CD4-positive, alpha-beta T cell treated with Interleukin-1 beta for 1 hour (primary cell): ENCODE data around the gene PPP1R14B.
A peak's percentile ranks its signal among the peaks of the same experiment; 100 is the strongest.
"Not testable (repeated sequence)": the region's sequence is repeated elsewhere in the genome, so short reads cannot be mapped to it uniquely, and the experiment has no call there.

ENCODE experiments used
- DNase-seq, 2 donors: peaks; one replicate each; pipeline ENCODE4 v3.0.0-alpha.2; 2020 to 2022

PPP1R14B gene

GRCh38 chr11:64260147-64260708 is 13.5 kb upstream of the PPP1R14B start:
- no peak for DNase-seq

- DNase-seq = no peak
Measured at GRCh38 chr11:64259533-64260067, 12.9 kb upstream of the PPP1R14B start.

GRCh38 chr11:64258946-64259532 is 12.3 kb upstream of the PPP1R14B start:
- no peak for DNase-seq

- DNase-seq = no peak
Measured at GRCh38 chr11:64258356-64258755, 11.6 kb upstream of the PPP1R14B start.

GRCh38 chr11:64256300-64256699 is 9.6 kb upstream of the PPP1R14B start:
- no peak for DNase-seq

GRCh38 chr11:64255135-64256128 is 8.7 kb upstream of the PPP1R14B start:
- DNase-seq = no peak

GRCh38 chr11:64254326-64254725 is 7.6 kb upstream of the PPP1R14B start:
- DNase-seq = no peak

- no peak for DNase-seq
Measured at GRCh38 chr11:64253481-64253880, 6.7 kb upstream of the PPP1R14B start.

GRCh38 chr11:64253043-64253442 is 6.3 kb upstream of the PPP1R14B start:
- no peak for DNase-seq

- DNase-seq = no peak
Measured at GRCh38 chr11:64252003-64252872, 5.5 kb upstream of the PPP1R14B start.

- no peak for DNase-seq
Measured at GRCh38 chr11:64251753-64252002, 4.9 kb upstream of the PPP1R14B start.

- peak; percentile 63 to 70 for DNase-seq
Measured at GRCh38 chr11:64251016-64251752, 4.4 kb upstream of the PPP1R14B start, which contains the start of gene PLCB3. Gene PLCB3 (plus strand): TSS chr11:64251530. CDS start chr11:64251650, 120 bp downstream.

- DNase-seq = no peak
Measured at GRCh38 chr11:64250415-64251015, 3.8 kb upstream of the PPP1R14B start.

GRCh38 chr11:64249563-64250414 is 3.0 kb upstream of the PPP1R14B start:
- no peak for DNase-seq

GRCh38 chr11:64249038-64249437 is 2.3 kb upstream of the PPP1R14B start:
- no peak for DNase-seq

- DNase-seq = no peak
Measured at GRCh38 chr11:64248578-64248977, 1.8 kb upstream of the PPP1R14B start.

- DNase-seq = no peak
Measured at GRCh38 chr11:64247729-64248531, 1.2 kb upstream of the PPP1R14B start.

GRCh38 chr11:64246621-64246870 is 197 bp downstream of the PPP1R14B start:
- DNase-seq = not testable (repeated sequence)

- peak; percentile 66 to 79 for DNase-seq
Measured at GRCh38 chr11:64245797-64246620, 734 bp downstream of the PPP1R14B start.
